Stimulated activated CD8-positive, alpha-beta memory T cell treated with anti-CD3 and anti-CD28 coated beads, Interleukin-15, amount 100 ng/mL, for 48 hours (primary cell): ENCODE results near the gene DENND4B.
A peak's percentile ranks its signal among the peaks of the same experiment; 100 is the strongest.
"Not testable (repeated sequence)": the region's sequence is repeated elsewhere in the genome, so short reads cannot be mapped to it uniquely, and the experiment has no call there.

Experiments
- DNase-seq, 2 donors: peaks; one replicate each; pipeline ENCODE4 v3.0.0-alpha.2; 2020; ENCODE audit warnings: low read depth in 2 of 2

Gene DENND4B

GRCh38 chr1:153928791-153929341, 17.7 kb downstream of the DENND4B start:
- DNase-seq: no peak

GRCh38 chr1:153928245-153928644, 18.3 kb downstream of the DENND4B start:
- DNase-seq: no peak

- no peak for DNase-seq
Observed at GRCh38 chr1:153926405-153926804, 20.1 kb downstream of the DENND4B start.

- DNase-seq: peak; percentile 98 to 99
Observed at GRCh38 chr1:153922972-153923925, 23.3 kb downstream of the DENND4B start, which contains the start of gene GATAD2B. Gene GATAD2B (minus strand): TSS chr1:153922972. CDS start chr1:153828347, 94,625 bp downstream.

GRCh38 chr1:153922076-153922971, 24.2 kb downstream of the DENND4B start:
- DNase-seq: peak in 1 of 2 donors; percentile 42

GRCh38 chr1:153921803-153922075, 24.8 kb downstream of the DENND4B start:
- no peak for DNase-seq

- DNase-seq: no peak
Observed at GRCh38 chr1:153921080-153921802, 25.3 kb downstream of the DENND4B start.

- no peak for DNase-seq
Observed at GRCh38 chr1:153919876-153920852, 26.4 kb downstream of the DENND4B start.

GRCh38 chr1:153916297-153916696, 30.2 kb downstream of the DENND4B start:
- no peak for DNase-seq

GRCh38 chr1:153912349-153912748, 34.2 kb downstream of the DENND4B start:
- DNase-seq: no peak

- DNase-seq: not testable (repeated sequence)
Observed at GRCh38 chr1:153910560-153910959, 36.0 kb downstream of the DENND4B start.

GRCh38 chr1:153908071-153908470, 38.4 kb downstream of the DENND4B start:
- DNase-seq: no peak

GRCh38 chr1:153907134-153907533, 39.4 kb downstream of the DENND4B start:
- DNase-seq: no peak

- DNase-seq: no peak
Observed at GRCh38 chr1:153906396-153906795, 40.1 kb downstream of the DENND4B start.

GRCh38 chr1:153905908-153906307, 40.6 kb downstream of the DENND4B start:
- not testable (repeated sequence) for DNase-seq

- DNase-seq: no peak
Observed at GRCh38 chr1:153903841-153904455, 42.6 kb downstream of the DENND4B start.

- DNase-seq: no peak
Observed at GRCh38 chr1:153899509-153899908, 47.0 kb downstream of the DENND4B start.

- not testable (repeated sequence) for DNase-seq
Observed at GRCh38 chr1:153895866-153896265, 50.7 kb downstream of the DENND4B start.

GRCh38 chr1:153891042-153891441, 55.5 kb downstream of the DENND4B start:
- not testable (repeated sequence) for DNase-seq

GRCh38 chr1:153888533-153888932, 58.0 kb downstream of the DENND4B start:
- DNase-seq: no peak
